Superior temporal gyrus (tissue), 1 donor: ENCODE data around the gene SRRT.
"Not testable (repeated sequence)": the region's sequence is repeated elsewhere in the genome, so short reads cannot be mapped to it uniquely, and the experiment has no call there.

Experiments used
- DNase-seq: peaks from one replicate; pipeline ENCODE4 v3.0.0-alpha.2; 2016; ENCODE audit errors: extremely low spot score

Gene SRRT

DNA sequence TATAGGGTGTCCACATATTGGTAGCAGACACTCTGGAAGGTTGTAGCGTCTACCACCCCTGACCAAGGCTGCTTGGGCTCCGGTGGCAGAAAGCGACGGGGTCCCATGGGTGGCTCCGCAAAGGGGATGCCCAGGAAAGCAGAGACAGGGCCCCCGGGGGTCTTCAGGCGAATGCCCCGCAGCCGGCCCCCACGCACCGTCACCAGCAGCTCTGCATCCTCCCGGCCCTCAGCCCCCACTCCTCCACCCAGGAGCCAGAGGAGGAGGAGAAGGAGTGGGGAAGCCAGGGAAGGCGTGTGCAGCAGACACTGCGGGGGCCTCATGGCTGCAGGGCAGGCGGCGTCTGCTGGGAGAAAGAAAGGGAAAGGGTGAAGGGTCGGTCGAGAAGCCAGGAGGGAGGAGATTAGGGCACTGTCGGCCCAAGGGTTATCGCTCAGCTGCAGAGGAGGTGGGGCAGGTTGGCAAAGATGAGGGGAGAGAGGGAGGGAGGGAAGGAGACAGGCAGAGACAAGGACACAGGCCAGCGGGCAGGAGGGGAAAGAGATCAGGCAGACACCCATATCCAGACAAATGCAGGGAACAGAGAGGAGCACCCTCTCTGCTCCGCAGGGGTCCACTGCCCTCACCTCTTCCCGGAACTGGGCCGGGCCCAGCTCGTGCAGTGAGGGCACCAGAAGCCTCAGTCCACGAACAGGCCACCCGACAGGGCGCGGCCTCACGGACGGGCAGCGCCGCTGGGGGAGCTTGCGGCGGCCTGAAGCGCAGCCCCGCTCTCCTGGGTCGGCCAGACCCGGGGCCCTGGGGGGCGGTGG lies 19.2 kb downstream of the SRRT start:
- no peak for DNase-seq

DNA sequence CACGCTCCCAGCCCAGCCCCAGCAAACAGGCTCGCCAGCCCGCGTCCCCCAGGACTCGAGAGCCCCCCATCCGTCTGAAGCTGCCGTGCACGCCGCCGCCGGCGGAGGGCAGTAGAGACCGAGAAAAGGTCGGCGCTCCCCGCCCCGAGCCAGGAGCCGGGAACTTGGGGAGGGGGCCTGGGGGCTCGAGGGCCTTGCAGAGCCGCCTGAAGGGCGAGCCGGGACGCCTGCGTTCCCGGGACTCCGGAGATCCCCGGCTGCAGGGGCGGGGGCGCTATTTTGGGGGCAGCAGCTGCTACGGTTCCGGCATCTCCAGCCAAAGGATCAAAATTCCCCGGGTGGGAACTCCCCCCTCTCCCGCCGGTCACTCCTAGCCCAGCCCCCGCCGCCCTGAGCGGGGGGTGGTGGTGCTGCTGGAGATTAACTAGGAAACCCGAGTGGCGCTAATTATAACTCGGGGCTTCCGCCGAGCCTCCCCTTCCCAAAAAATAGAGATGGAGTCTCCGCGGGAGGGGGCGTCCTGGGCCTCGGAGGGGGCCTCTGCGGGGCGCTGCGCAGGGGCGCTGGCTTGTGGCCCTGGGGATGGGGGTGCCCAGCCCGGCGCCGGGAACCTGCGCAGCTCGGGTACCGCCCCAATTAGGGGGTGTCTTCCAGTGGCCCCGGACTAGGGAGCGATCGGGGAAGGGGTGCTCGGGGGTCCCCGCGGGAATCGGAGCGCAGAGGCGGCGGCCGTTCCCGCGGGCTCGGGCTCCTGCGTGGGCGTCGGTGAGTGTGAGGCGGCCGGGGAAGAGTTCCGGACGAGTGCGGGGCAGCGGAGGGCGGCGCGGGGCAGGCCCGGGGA lies 20.2 kb downstream of the SRRT start:
- DNase-seq = no peak

DNA sequence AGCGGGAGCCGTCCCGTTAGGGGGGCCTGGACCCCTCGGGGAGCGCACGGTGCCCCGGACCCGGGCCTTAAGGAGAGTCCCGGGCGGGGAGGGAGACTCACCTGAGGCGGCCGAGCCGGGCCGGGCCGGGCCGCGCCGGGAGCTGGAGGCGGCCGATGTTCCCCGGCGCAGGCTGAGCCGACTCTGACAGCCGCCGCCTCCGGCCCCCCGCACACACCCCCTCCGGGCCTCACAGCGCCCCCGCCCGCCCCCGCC lies 20.7 kb downstream of the SRRT start, which contains the start of gene ACHE:
Gene ACHE (minus strand): TSS at position 188 of the 255 bp plus-strand sequence. CDS start 1,656 bp downstream, outside the sequence.
- DNase-seq = no peak

DNA sequence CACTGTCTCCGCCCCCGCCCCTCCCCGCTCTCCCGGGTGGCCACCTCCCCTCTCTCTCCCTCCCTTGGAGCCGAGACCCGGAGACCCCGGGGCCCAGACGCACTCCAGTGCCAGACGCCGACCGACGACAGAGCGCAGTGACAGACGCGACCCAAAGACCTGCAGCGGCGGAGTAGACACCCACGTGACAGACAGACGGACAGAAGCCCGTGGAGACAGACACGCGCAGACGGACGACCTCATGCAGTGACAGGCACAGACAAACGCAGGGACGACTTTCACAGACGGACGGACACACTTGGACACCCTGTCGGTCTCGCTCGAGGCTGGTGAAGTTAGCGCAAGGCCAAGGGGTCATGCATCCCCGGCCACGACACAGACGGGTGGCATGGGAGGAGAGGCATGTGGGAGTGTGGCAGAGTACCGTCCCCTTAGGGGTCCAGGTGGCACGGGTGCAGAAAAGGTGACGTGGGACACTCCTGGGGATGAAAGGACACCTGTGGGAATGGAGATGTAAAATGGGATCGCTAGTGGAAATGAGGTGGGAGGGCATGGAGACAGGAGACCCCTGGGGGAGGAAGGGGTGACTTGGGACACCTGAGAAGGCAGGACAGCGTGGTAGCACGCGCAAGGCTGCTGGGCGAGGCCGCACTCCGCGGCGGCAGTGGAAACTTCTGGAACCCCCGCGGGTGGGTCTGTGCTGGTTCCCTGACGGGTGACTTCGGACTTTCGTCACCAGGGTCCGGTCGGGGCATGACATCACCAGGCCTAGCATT lies 21.2 kb downstream of the SRRT start:
- DNase-seq = no peak

DNA sequence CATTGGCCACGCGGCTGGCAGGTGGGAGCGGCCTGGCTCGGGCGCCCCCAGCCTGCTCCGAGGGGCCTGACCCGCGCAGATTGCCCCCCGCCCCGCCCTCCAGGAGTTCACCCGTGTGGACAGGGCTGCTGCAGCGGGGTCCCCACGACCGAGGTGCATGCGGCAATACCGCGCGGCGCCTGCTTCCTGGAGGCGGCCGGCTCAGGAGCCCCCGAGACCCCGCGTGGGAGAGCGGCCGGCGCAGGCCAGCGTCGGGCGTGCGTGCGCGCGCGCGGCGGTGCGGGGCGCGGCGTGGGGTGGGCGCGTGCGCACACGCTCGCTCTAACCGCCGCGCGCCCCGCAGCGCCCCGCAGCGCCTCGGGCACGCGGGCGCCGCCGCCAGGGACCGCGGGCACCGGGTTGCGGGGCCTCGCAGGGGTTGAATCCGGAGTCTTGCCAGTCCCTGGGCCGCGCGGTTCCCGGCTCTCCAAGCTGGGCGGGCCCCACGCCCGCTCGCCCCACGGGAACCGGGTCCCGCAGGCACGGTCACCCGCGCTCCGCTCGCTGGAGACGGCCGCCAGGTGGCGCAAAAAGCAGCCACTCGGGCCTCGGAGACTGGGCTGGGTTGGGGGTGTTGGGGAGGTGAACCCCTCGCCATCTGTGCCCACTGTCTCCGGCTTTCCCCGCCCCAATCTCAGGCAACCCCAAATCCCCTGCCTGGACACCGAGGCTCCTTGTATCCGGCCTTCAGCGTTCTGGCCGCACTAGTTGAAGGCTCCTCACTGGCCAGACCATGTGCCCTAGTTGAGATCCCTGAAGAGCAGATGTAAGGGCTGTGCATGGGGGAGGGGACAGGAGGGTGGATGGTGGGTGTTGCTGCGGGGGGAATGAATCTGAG lies 22.1 kb downstream of the SRRT start:
- no peak for DNase-seq

DNA sequence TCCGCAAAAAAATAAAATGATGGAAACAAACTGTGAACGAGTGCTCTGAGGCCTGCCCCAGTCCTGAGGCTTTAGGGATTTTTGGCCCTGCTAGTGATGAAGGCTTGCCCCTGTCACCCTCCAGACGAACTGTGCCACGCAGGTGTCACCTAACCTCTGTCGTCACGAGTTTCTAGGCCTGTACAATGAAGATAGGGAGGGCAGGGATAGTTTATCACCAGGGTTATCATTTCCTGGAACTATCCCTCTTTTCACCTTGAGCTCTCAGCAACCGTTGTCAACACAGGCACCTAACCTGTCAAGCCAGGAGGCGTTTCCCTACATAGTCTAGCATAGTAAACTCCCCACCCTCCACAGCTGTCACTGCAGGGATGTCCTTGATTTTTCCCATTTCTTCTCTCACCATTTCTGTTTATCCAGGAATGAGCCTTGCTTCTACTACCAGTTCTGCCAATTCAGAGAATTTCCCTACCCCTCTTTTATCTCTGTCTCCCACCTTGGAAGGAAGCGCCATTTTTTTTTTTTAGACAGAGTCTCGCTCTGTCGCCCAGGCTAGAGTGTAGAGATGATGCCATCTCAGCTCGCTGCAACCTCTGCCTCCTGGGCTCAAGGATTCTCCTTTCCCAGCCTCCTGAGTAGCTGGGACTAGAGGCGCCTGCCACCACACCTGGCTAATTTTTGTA lies 23.0 kb downstream of the SRRT start:
- DNase-seq = no peak

DNA sequence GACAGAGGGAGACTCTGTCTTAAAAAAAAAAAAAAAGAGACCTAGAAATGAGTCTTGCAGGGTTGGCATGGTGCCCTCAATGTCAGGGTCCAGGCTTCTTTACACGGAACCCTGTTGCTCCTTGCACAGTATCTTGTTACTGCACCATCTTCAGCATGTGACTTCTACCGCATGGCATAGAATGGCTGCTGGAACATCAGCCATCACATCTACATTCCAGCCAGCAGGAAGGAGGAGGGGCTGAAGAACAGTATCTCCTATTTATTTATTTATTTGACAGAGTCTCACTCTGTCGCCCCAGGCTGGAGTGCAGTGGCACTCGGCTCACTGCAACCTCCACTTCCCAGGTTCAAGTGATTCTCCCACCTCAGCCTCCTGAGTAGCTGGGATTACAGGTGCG lies 24.5 kb downstream of the SRRT start:
- DNase-seq = no peak

DNA sequence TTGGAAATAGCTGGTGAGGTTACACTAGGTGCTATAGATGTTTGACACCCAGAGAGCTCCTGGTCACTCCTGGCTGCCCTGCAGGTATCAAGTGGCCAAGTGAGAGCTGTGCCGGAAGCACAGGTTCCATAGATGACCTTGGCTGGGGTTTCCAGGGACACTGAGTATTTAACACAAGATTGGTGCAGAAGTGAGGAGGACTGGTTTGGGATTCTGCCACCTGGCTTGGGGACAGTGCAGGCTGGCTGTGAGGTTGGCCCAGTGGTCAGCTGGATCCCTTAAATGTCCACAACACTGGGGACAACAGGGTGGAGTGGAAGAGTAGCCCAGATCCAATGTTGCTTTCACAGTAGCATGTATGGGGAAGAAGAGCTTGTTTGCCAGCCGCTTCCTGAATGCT lies 26.1 kb downstream of the SRRT start:
- no peak for DNase-seq

DNA sequence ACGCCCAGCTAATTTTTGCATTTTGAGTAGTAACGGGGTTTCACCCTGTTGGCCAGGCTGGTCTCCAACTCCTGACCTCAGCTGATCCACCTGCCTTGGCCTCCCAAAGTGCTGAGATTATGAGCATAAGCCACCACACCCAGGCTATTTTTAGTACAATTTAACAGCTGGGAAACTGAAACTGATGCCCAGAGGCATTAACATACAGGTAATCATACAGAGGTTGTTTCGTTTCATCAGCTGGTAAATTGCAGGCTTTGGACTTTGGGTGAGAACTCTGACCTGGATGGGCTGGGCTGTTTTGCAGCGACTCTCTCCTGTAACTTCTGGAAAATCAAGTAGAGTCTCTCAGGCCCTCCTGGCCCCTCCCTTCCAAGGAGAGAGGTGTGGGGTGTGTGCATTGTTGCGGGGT lies 27.0 kb downstream of the SRRT start:
- no peak for DNase-seq

DNA sequence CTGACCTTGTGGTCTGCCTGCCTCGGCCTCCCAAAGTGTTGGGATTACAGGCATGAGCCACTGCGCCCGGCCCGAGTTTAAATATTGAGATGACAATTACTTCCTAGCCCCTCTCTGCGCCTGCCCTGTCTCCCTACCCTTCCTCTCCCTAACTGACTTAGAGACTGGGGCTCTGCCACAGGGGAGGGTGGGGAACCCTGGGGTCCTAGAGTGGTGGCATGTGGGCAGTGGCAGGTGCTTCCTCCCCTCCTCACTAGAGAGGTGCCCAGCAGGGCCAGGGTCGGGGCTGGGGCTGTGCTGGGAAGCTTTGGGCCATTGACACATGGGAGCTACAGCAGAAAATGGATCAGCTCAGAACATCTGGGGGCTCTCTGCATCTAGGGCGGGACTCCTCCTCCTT lies 27.7 kb downstream of the SRRT start:
- no peak for DNase-seq

DNA sequence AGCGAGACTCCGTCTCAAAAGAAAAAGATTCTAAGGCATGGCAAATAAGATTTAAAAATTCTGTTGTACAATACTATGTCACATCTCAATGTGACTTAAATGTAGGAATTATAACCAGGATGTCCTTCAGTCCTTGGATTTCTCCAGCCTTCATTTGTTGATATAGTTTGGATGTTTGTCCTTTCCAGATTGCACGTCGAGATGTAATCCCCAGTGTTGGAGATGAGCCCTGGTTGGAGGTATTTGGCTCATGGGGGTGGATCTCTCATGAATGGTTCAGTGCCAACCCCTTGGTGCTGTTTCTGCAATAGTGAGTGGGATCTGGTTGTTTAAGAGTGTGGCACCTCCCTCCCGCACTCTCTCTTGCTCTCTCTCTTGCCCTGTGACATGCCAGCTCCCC lies 33.6 kb downstream of the SRRT start:
- DNase-seq = no peak

DNA sequence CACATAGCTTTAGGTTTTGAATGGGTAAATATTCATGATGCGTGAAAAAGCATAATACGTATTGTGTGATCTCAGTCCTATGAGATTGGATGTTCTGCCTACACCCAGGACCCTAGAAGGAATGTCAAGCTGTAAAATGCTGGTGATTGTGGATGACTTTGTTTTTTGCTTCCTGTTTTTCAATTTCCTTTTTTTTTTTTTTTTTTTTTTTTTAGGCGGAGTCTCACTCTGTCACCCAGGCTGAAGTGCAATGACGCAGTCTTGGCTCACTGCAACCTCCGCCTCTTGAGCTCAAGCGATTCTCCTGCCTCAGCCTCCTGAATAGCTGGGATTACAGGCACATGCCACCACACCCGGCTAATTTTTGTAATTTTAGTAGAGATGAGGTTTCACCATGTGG lies 35.5 kb downstream of the SRRT start:
- not testable (repeated sequence) for DNase-seq

DNA sequence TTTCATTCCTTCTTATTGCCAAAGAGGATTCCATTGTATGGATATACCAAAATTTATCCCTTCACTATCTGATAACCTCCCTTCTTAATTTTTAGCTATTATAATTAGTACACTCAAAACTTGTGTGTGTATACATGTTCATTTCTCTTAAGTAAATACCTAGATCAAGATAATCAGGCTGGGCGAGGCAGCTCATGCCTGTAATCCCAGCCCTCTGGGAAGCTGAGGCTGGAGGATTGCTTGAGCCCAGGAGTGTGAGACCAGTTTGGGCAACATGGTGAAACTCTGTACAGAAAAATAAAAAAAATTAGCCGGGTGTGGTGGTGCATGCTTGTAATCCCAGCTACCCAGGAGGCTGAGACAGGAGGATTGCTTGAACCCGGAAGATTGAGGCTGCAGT lies 36.6 kb downstream of the SRRT start:
- no peak for DNase-seq

DNA sequence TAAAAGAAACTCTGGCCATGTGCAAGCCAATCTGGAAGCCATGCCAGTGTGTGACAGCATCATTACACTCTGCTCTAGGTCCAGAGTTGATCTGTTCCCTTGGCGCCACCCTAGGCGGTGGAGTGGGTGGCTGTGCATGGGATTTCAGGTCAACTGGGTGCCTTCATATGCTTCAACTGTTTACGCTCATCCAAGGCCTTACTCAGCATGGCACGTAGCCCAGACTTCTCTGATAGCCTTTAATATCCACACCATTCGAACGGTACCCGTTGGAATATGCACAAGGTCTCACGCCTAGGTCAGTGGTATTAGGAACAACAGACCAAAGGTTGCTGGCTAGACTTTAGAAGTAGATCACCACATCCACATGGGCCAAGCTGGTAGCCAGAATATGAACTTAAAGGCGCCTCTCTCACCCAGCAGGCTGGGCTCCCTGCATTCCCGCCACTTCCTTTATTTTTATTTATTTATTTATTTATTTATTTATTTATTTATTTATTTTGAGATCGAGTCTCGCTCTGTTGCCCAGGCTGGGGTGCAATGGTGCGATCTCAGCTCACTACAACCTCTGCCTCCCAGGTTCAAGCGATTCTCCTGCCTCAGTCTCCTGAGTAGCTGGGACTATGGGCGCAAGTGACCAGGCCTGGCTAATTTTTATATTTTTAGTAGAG lies 39.4 kb downstream of the SRRT start:
- no peak for DNase-seq

DNA sequence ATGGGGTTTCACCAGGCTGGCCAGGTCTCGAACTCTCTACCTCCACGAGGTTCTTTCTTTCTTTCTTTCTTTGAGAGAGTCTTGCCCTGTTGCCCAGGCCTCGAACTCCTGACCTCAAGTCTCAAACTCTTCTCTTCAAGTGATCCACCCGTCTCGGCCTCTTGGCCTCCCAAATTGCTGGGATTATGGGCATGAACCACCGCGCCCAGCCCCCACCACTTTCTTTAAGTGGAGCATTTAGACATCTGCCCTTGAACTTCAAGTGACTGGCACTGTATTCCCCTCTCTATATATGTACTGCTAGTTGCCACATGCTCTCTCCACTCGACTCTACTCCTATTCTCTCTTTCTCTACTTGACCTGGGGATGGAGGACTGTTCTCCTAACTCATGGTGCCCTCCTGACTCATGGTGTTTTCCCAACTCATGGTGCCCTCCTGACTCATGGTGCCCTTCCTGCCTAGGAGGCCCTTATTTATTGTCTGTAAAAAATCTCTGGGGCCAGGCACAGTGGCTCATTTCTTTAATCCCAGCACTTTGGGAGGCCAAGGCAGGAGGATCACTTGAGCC lies 40.1 kb downstream of the SRRT start:
- DNase-seq = no peak

DNA sequence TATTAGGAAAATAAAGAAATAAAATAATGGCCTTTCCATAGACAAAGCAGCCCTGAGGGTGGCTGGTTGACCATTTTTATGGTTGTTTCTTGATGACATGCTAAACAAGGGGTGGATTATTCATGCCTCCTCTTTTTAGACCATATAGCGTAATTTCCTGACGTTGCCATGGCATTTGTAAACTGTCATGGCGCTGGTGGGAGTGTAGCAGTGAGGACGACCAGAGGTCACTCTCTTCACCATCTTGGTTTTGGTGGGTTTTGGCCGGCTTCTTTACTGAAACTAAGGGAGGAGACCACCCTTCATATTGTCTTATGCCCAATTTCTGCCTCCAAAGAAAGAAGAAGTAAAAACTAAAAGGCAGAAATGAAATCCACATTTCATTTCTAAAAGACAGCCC lies 44.4 kb downstream of the SRRT start:
- DNase-seq = not testable (repeated sequence)

DNA sequence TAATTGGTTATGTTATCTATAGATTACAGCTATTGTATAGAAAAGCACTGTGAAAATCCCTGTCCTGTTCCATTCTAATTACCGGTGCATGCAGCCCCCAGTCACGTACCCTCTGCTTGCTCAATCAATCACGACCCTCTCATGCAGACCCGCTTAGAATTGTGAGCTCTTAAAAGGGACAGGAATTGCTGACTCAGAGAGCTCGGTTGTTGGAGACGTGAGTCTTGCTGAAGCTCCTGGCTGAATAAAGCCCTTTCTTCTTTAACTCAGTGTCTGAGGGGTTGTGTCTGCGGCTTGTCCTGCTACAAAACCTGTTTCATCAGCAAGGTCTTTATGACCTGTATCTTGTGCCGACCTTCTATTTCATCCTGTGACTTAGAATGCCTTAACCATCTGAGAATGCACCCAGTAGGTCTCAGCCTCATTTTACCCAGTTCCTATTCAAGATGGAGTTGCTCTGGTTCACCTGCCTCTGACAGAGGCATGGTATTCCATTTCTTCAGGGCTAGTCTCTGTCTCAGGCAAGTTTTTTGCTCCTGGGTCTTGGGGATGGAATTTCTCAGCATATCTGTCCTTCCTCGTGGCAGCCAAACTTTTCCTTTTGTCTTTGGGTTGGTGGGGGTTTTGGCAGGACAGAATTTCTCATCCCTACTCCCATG lies 45.0 kb downstream of the SRRT start:
- not testable (repeated sequence) for DNase-seq

DNA sequence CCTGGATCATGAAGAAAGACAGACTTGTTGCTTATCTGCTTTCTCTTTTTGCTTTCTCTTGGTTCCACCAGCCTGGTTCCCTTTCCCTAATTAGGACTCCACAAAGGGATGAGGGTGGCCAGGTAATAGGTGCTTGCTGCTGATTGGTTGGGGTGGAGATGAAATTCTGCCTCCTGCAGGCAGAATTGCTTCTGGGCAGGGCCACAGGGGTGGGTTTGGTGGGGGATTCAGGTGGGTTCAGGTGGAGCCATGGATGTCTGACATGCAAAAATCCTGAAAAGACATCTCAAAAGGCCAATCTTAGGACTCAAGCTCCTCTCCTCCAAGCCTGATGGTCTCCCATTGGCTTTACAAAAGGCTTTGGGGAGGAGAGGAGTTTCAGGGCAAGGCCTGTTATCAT lies 46.1 kb downstream of the SRRT start:
- no peak for DNase-seq

DNA sequence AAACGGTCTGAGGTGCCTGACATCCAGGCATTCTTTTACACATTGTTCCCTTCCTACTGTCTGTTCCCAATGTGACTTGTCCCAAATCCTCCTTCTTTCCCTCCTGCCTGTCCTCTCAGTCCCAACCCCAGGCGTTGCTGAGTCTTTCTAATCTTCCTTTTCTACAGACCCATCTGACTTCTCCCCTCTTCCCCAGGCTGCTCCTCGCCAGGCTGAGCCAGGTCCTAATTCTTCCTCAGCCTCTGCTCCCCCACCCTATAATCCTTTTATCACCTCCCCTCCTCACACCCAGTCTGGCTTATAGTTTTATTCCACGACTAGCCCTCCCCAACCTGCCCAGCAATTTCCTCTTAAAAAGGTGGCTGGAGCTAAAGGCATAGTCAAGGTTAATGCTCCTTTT lies 48.7 kb downstream of the SRRT start:
- not testable (repeated sequence) for DNase-seq

DNA sequence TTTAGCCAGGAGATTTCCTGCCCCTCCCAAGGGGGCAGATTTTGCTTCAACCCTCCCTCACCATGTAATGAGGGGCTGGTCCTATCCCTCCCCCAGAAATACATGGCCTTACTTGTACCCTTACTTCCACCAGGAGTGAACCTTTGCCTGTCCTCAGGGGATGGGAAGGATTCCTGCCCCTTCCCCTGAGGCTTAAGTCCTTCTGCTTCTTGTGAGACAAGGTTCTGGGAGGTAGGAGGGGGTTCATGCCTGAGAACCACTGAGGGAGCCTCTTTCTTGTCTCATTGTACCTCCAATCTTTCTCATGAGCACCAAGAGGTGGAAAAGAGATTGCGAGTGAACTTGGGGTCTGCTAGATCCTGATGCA lies 54.9 kb downstream of the SRRT start:
- DNase-seq = no peak
